PC-3 (cell line): ENCODE data around the gene DTNBP1. TPM values are rescaled to one million over a fixed set of nuclear protein-coding genes. Genes with fewer than 3 reads are reported as not detected.

Experiments used
- ATAC-seq: fragments of 200-7000 bp; cut with Tn5 transposase; 2 replicates; pipeline ENCODE4 v1.9.1; 2020; ENCODE audit warnings: mild to moderate bottlenecking, moderate library complexity
- BruUV-seq: library from RNA; stranded (reverse); fragments of 400-500 nt; replicated peaks from 2 replicates; lab custom pipeline; 2021; lab: Mats Ljungman, UMichigan
- CTCF ChIA-PET: fragments of 300-600 bp; sonication (Branson Sonifier 250); formaldehyde crosslinking; loops from one replicate; lab custom pipeline; 2022; ENCODE audit warnings: antibody characterized with exemption; lab: Charles Lee
- POLR2A ChIA-PET: fragments of 300-600 bp; sonication (Branson Sonifier 250); formaldehyde crosslinking; loops from one replicate; lab custom pipeline; 2022; ENCODE audit warnings: antibody characterized with exemption; ENCODE audit not compliant: unreplicated experiment; lab: Charles Lee
- DNase-seq: peaks from one replicate; pipeline ENCODE4 v3.0.0-alpha.2; 2015
- H2AFZ ChIP-seq: fragments of 300-600 bp; sonication (generic); 2 replicates; pipeline ENCODE4 v1.6.0; 2016; ENCODE audit warnings: antibody characterized with exemption, low read length
- H3F3A ChIP-seq: fragments of 300-600 bp; sonication (generic); one replicate; pipeline ENCODE4 v1.6.0; 2017; ENCODE audit warnings: antibody characterized with exemption, low read length, control low read depth, mild to moderate bottlenecking; ENCODE audit not compliant: unreplicated experiment
- H3K27ac ChIP-seq: fragments of 300-600 bp; sonication (generic); 2 replicates; pipeline ENCODE4 v1.5.1; 2016; ENCODE audit warnings: mild to moderate bottlenecking, low read length
- H3K27me3 ChIP-seq: fragments of 300-600 bp; sonication (generic); 2 replicates; pipeline ENCODE4 v1.6.1; 2016; ENCODE audit warnings: low read length, mixed read lengths
- H3K36me3 ChIP-seq: fragments of 300-600 bp; sonication (generic); 2 replicates; pipeline ENCODE4 v1.6.1; 2016; ENCODE audit warnings: low read depth, mixed run types, low read length, mixed read lengths
- H3K4me1 ChIP-seq: fragments of 300-600 bp; sonication (generic); 2 replicates; pipeline ENCODE4 v1.5.1; 2016; ENCODE audit warnings: low read length; ENCODE audit not compliant: insufficient read depth
- H3K4me2 ChIP-seq: fragments of 300-600 bp; sonication (generic); 2 replicates; pipeline ENCODE4 v1.6.0; 2016; ENCODE audit warnings: low read length
- H3K4me3 ChIP-seq: fragments of 300-600 bp; sonication (generic); 2 replicates; pipeline ENCODE4 v1.5.1; 2016; ENCODE audit warnings: mild to moderate bottlenecking, low read length, mixed read lengths
- H3K79me2 ChIP-seq: fragments of 300-600 bp; sonication (generic); 2 replicates; pipeline ENCODE4 v1.6.1; 2017; ENCODE audit warnings: low read length, mixed read lengths
- H3K9ac ChIP-seq: fragments of 300-600 bp; sonication (generic); 2 replicates; pipeline ENCODE4 v1.6.0; 2016; ENCODE audit warnings: mild to moderate bottlenecking, low read length
- H3K9me2 ChIP-seq: fragments of 300-600 bp; sonication (generic); replicated peaks from 2 replicates; pipeline ENCODE4 v1.6.1; 2016; ENCODE audit warnings: mixed run types, low read length, mixed read lengths
- H3K9me3 ChIP-seq: fragments of 300-600 bp; sonication (generic); 2 replicates; pipeline ENCODE4 v1.6.1; 2016; ENCODE audit warnings: low read length, mixed read lengths
- H4K20me1 ChIP-seq: fragments of 300-600 bp; sonication (generic); 2 replicates; pipeline ENCODE4 v1.6.1; 2016; ENCODE audit warnings: low read length, mixed read lengths
- EZH2 ChIP-seq: fragments of 300-600 bp; sonication (generic); IDR thresholded peaks from one replicate; pipeline ENCODE4 v1.6.1; 2017; ENCODE audit warnings: antibody characterized with exemption, mild to moderate bottlenecking, low read length; ENCODE audit not compliant: unreplicated experiment
- EZH2phosphoT487 ChIP-seq: fragments of 300-600 bp; sonication (generic); IDR thresholded peaks from 2 replicates; pipeline ENCODE4 v1.6.1; 2018; ENCODE audit warnings: mild to moderate bottlenecking, antibody characterized with exemption, low read length, borderline replicate concordance
- intact Hi-C: fragments of 100-400 bp; cut with micrococcal nuclease; formaldehyde crosslinking; loops from 2 replicates; pipeline ENCODE4 v1.9.0; 2023
- total RNA-seq: library from RNA; depleted of rRNA; stranded (reverse); fragments of >200 nt; gene quantifications from 2 replicates; pipeline ENCODE4 v1.2.3, GENCODE V29; 2014
- TF ChIP-seq, protein P1 (sequence below): fragments of 300-600 bp; sonication (generic); conservative IDR thresholded peaks from 2 replicates; pipeline ENCODE4 v1.5.1; 2017; ENCODE audit warnings: antibody characterized with exemption, low read depth, mild to moderate bottlenecking, low read length

The DTNBP1 gene
- total RNA-seq, 1 experiment from 2014 or later = 7.9 TPM

DNA sequence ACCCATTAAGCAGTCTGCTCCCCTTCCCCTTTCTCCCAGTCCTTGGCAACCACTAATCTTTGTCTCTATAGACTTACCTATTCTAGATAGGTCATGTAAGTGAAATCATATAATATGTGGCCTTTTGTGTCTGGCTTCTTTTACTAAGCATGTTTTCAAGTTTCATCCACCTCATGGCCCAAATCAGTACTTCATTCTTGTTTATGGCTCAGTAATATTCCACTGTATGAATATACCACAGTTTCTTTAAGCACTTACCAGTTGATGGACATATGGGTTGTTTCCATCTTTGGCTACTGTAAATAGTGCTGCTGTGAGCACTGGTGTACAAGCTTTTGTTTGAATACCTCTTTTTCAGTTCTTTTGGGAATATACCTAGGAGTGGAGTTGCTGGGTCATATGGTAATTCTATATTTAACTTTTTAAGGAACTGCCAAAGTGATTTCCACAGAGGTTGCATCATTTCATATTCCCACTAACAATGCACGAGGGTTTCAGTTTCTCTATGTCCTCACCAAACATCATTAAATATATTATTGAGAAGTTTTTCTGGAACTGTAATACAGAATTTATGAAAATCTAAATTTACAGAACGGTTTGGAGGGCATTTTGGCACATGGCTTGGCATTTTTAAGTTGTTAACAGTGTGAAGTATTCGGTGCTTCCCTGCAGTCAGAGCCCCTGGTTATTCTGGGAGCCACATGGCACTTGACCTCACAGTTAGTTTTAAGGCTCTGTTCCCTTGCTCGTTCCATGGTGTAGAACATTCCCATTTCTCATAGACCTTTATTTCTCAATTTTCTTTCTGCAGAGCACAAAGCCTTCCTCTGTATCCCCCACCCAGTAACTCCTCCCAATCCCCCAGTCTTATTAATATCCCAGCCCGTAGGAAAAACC lies 27.0 kb upstream of the DTNBP1 start:
- no peak overlapping the region for H3K4me3 ChIP-seq
- no peak overlapping the region for H2AFZ ChIP-seq
- no peak for TF ChIP-seq EZH2phosphoT487
- TF ChIP-seq EZH2 = no peak
- TF ChIP-seq, protein P1, sequence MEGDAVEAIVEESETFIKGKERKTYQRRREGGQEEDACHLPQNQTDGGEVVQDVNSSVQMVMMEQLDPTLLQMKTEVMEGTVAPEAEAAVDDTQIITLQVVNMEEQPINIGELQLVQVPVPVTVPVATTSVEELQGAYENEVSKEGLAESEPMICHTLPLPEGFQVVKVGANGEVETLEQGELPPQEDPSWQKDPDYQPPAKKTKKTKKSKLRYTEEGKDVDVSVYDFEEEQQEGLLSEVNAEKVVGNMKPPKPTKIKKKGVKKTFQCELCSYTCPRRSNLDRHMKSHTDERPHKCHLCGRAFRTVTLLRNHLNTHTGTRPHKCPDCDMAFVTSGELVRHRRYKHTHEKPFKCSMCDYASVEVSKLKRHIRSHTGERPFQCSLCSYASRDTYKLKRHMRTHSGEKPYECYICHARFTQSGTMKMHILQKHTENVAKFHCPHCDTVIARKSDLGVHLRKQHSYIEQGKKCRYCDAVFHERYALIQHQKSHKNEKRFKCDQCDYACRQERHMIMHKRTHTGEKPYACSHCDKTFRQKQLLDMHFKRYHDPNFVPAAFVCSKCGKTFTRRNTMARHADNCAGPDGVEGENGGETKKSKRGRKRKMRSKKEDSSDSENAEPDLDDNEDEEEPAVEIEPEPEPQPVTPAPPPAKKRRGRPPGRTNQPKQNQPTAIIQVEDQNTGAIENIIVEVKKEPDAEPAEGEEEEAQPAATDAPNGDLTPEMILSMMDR = no peak
- no TSS peak for BruUV-seq
- CTCF ChIA-PET = no interaction called here
- no peaks in the 10 kb centered on the region for H3K79me2 ChIP-seq
- no peak overlapping the region for H3K4me2 ChIP-seq
- intact Hi-C loops = loop anchor here (5.0 kb wide), 2 partner anchors 202 to 437 kb away; partner anchors contain the start of gene MYLIP
- H3K9ac ChIP-seq = no peak overlapping the region
- ATAC-seq = no peak
- POLR2A ChIA-PET = no interaction called here
- no peaks in the 10 kb centered on the region for H3F3A ChIP-seq
- H3K36me3 ChIP-seq = no peaks in the 10 kb centered on the region
- H3K27ac ChIP-seq = no peak overlapping the region
- no peaks in the 10 kb centered on the region for H4K20me1 ChIP-seq
- peaks cover 9% of the 10 kb centered on the region for H3K4me1 ChIP-seq
- no peaks in the 10 kb centered on the region for H3K9me3 ChIP-seq
- H3K9me2 ChIP-seq = no peaks in the 10 kb centered on the region
- H3K27me3 ChIP-seq = no peaks in the 10 kb centered on the region
- DNase-seq = no peak

DNA sequence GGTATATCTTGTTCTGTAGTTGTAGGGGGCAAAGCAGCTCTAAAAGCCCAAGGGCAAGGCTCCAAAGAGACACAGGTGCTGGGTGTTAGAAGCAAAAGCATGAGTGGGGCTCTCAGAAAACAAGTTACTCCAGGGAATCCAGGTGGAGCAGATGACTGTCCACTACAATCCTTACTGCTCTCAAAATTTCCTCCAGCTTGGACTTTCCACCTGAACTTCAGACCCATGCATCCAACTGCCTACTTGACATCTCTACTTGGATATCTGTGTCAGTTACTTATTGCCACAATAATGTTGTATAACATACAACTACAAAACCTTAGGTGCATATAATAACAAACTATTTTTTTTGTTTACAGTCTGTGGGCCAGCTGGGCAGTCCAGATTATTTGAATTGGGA lies 22.8 kb upstream of the DTNBP1 start:
- Histone ChIP-seq H3K36me3 (no peaks in the 10 kb centered on the region), H3F3A (no peaks in the 10 kb centered on the region), H3K79me2 (no peaks in the 10 kb centered on the region), H3K4me1 (peaks cover 4% of the 10 kb centered on the region), H4K20me1 (no peaks in the 10 kb centered on the region), H3K9me3 (no peaks in the 10 kb centered on the region), H3K9me2 (no peaks in the 10 kb centered on the region), H3K9ac (no peak overlapping the region), H3K4me3 (no peak overlapping the region), H3K27ac (no peak overlapping the region), H3K27me3 (peaks cover 4% of the 10 kb centered on the region; the same call in 1 of the 2 replicates), H2AFZ (no peak overlapping the region), H3K4me2 (no peak overlapping the region)
- no TSS peak for BruUV-seq
- TF ChIP-seq EZH2phosphoT487 = no peak
- TF ChIP-seq, protein P1 = no peak
- TF ChIP-seq EZH2 = no peak
- POLR2A ChIA-PET = no interaction called here
- ATAC-seq (no peak), DNase-seq (no peak)
- CTCF ChIA-PET = no interaction called here
- intact Hi-C loops = no loop called here
